Stimulated activated CD8-positive, alpha-beta memory T cell treated with anti-CD3 and anti-CD28 coated beads, Interleukin-7, amount 100 ng/mL, for 24 hours (primary cell): Measurements from ENCODE around the gene NME1.
"Not testable (repeated sequence)": the region's sequence is repeated elsewhere in the genome, so short reads cannot be mapped to it uniquely, and the experiment has no call there.

Experiments used
- DNase-seq: peaks from one replicate; pipeline ENCODE4 v3.0.0-alpha.2; 2020; ENCODE audit warnings: low read depth

The NME1 gene

DNA sequence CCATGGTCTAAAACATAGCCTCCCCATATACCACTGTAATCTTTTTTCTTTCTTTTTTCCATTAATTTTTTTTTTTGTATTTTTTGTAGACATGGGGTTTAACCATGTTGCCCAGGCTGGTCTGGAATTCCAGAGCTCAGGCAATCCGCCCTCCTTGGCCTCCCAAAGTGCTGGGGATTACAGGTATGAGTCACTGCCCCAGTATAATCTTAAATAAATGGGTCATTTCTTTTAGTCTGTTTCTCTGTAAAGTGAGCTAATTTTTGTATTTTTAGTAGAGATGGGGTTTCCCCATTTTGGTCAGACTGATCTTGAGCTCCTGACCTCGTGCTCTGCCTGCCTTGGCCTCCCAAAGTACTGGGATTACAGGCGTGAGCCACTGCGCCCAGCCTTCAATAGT lies 5.7 kb upstream of the NME1 start:
- DNase-seq = no peak

DNA sequence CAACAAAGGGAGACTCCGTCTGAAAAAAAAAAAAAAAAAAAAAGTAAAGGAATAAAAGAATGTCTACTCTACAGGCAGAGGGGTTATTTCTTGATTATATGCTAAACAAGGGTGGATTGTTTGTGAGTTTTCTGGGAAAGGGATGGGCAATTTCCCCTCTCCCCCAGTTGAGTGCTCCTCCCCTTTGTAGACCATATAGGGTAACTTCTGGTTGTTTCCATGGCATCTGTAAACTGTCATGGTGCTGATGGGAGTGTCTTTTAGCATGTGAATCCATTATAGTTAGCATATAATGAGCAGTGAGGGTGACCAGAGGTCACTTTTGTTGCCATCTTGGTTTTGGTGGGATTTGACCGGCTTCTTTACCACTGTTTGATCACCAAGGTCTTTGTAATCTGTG lies 4.2 kb upstream of the NME1 start:
- no peak for DNase-seq

DNA sequence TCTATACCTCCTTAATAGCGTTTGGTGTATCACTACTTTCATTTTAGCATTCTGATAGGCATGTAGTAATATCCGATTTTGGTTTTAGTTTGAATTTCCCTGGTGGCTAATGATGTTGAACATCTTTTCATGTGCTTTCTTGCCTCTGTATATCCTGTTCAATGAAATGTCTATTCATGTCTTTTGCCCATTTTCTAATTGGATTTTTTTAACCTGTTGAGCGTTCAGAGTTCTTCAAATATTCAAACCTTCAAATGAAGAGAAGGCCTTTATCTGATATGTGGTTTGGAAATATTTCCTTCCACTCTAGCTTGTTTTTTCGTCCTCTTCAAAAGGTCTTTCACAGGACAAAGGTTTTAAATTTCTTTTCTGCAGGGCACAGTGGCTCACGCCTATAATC lies 2.4 kb upstream of the NME1 start:
- DNase-seq = no peak

DNA sequence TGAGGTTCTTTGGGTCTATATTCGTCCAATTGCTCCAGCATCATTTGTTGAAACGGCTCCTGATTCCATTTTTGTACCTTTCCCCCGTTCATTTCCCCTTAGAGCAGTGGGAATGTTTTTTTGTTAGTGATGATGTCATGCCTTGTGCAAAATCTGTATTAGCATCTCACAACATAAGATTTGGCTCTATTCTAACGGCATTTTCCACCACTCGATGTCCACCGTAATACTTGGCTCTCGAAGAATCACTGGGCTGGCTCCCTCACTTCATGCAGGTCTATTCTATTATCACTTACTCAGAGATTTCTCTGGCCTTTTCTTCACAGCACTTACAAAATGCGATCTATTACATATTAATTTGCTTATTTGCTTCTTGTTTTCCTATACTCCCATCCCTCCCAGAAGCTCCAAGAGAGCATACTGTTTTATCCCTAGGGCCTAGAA lies 571 bp upstream of the NME1 start:
- DNase-seq = no peak

DNA sequence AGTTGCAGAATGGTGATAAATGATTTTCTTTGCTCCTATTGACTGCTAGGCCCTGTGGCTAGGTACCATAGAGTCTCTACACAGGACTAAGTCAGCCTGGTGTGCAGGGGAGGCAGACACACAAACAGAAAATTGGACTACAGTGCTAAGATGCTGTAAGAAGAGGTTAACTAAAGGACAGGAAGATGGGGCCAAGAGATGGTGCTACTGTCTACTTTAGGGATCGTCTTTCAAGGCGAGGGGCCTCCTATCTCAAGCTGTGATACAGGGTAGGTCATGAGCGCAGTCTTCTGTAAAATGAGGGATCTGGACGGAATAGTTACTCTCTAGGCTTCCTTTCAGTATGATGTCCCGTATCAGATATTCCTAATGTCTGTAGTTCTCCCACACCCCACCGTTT lies 817 bp downstream of the NME1 start:
- DNase-seq = no peak

DNA sequence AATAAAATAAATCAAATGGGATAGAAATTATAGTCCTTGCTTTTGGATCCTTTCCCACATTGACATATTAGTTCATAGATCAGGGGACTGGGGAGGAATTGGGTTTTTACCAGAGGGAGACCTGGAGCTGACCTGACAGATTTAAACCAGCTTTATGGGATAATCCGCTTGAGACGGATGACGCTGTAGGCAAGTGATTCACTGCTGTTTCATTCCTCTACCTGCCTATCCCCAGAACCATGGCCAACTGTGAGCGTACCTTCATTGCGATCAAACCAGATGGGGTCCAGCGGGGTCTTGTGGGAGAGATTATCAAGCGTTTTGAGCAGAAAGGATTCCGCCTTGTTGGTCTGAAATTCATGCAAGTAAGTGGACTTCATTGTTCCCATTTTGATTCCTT lies 2.1 kb downstream of the NME1 start:
- no peak for DNase-seq

DNA sequence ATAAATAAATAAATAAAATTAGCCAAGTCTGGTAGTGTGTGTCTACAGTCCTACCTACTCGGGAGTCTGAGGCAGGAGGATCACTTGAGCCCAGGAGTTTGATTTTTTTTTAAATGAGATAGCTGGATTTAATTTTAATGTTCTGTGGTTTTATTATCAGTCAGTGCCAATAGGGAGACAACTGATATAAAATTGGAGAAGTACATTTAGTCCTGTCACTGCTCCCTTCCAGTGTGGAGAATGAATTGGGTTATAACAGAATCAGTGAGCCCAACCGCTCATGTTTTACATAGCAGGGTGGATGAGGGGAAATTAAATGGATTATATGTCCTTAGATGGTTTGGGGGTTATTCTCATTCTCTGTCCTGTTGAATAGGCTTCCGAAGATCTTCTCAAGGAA lies 6.2 kb downstream of the NME1 start:
- no peak for DNase-seq

DNA sequence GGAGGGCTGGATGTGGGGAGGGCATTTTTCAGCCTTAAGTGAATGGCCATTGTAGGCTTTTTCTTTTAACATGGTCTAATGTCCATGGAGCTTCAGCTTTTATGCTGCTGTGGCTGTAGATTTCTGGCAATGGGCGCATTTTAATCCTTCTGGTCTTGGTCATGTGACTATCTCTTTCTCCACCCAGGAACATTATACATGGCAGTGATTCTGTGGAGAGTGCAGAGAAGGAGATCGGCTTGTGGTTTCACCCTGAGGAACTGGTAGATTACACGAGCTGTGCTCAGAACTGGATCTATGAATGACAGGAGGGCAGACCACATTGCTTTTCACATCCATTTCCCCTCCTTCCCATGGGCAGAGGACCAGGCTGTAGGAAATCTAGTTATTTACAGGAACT lies 8.2 kb downstream of the NME1 start:
- no peak for DNase-seq

DNA sequence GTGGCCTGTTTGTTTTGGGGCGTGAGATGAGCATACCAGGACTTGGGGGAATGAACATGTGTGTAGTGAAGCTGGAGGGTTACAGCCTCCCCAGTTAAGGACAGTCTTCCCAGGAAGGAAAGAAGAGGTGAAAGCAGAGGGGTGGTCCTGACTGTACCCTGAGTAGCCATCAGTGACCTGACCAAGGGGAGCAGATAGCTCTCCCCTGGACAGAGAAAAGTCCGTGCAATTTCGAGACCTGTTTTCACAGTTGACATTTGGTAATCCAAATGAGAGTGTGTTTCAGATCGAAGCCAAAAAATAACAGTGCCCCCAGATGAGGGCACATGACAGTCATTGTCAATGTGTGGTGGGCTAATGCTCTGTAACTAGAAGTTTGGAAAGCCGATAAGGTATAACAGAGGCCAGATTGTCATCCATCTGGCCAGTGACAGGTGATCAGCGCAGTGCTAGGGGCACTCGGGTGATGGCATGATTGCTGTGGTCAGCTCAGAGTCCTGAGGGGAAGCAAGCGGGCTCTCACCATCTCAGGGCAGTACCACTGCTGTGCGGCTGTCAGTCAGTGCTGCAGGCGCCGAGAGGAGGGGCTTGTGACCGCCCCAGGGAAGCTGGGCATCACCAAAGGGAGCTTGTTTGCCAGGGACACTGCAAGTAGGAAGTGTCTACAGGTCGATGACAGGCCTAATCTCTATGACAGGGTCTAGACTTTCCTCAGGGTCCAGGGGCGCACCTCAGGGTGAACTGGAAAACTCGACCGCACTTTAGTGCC lies 11.7 kb downstream of the NME1 start:
- no peak for DNase-seq

DNA sequence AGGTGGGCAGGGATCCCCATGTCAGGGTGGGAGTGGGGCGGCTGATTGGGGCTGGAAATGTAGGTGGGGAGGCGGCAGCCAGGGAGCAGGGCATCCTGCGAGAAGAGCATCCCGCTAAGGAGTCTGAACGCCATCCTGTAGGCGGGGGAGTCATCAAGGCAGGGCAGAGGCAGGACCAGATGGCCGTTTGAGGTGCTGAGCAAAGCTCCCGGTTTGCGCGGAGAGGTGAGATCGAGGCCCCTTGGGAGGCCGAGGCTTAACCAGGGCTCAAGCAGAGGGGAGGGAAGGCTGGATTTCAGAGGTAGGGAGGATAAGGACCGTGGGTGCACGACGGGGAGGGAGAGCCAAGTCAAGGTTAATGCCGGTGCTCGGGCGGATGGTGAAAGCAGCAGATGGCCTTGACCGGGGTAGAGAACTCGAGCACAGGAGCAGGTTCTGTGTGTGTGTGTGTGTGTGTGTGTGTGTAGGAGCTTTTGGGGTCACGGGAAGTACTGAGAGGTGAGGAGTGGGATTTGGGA lies 12.4 kb downstream of the NME1 start:
- DNase-seq = no peak

DNA sequence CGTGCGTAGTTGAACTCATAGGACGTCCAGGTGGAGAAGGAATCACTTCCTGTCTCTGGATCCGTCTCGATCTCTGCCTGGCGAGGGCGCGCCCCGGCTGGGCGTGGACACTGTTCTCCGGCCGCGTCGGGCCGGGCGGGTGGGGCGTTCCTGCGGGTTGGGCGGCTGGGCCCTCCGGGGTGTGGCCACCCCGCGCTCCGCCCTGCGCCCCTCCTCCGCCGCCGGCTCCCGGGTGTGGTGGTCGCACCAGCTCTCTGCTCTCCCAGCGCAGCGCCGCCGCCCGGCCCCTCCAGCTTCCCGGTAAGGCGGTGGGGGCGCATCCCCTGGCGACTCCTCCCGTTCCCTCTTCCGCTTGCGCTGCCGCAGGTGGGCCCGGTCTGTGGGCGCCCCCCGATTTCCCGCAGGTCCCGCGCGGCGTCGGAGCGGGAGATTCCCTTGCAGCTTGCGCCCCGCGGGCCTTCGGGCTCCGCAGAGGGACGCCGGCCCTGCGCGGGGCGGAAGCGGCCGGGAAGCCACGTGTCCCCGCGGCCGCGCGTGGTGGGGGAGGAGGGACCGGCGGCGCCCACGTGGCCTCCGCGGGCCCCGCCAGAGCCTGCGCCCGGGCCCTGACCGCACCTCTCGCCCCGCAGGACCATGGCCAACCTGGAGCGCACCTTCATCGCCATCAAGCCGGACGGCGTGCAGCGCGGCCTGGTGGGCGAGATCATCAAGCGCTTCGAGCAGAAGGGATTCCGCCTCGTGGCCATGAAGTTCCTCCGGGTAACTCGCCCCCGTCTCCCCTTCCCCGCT lies 13.0 kb downstream of the NME1 start, which contains the start of gene NME2:
Gene NME2 (plus strand): TSS at position 214 of the 789 bp plus-strand sequence. CDS start 420 bp downstream, at position 634.
- peak; percentile 53 for DNase-seq

DNA sequence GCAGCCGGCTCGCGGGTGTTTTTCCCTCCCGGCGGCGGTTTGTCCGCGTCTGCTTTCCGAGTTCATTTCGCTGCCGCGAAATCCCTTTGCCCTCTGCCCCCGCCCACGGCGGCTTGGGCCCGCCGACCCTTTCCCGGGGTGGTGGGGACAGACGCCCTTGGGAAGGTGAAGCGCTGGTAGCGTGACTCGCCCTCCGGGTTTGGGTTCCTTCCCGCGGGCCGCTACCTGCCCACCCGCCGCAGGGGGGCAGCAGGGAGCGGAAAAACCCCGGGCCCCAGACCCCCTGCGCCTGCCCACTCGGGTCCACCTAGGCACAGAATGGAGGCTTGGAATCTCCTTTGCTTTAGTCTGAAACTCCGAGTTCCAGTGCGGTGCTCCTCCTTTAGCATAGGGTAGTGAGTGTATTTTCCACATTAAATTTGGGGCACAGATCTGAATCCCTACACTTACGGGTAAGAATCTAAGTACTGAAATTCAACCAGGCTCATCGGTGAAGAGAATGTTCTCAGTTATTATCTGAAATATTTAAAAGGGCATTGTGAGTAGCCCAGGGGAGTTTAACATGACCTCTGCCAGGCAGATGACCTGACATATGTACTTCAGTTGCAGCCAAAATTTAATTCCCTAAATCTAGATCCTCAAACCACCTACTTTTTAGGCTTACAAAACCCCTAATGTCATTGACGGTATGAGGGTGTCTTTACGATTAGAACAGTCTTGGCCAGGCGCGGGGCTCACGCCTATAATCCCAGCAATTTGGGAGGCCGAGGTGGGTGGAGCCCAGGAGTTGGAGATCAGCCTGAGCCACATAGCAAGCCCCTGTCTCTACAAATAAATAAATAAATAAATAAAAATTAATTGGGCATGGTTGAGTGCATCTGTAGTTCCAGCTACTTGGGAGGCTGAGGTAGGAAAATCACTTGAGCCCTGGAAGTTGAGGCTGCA lies 13.9 kb downstream of the NME1 start:
- DNase-seq = peak; percentile 62

DNA sequence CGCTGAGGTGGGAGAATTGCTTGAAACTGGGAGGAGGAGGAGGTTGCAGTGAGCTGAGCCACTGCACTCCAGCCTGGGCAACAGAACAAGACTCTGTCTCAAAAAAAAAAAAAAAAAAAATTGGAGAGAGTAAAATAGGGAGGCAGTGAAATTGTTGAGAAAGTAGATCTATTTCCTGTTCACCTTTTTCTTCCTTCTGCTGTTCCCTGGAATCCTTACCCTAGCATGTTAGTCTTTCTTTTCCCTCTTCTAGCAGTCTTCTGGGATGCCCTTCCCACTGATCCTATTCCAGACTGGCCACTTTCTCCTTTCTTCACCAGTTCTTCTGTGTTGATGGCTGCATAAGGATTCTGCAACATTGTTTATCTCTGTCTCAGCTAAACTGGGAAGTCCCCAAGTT lies 16.0 kb downstream of the NME1 start:
- DNase-seq = no peak

DNA sequence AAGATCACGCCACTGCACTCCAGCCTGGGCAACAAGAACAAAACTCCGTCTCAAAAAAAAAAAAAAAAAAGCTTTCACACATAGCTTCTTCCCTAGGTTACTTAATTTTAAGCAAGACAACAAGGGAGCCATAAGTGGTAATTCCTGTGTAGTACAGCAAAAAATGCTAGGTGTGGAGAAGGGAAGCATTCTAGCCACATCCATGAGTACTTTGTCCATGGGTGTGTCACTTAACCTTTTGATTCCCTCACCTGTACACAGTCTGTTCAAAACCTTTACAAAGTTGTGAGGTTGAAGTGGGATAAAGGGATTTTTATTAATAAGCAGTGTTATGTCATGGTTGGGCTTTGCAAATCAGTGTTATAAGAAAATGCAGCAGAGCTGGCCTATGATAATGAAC lies 17.4 kb downstream of the NME1 start:
- no peak for DNase-seq

DNA sequence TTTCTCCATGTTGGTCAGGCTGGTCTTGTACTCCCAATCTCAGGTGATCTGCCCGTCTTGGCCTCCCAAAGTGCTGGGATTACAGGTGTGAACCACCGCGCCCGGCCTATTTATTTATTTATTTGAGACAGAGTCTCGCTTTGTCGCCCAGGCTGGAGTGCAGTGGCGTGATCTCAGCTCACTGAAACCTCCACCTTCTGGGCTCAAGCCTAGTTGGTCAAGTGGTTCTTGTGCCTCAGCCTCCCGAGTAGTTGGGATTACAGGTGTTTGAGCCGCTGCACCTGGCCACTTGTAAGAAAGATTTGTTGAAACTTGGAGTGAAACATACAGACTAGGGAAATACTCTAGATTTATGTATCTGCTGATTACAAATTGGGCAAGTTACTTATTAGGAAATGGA lies 18.7 kb downstream of the NME1 start:
- not testable (repeated sequence) for DNase-seq

DNA sequence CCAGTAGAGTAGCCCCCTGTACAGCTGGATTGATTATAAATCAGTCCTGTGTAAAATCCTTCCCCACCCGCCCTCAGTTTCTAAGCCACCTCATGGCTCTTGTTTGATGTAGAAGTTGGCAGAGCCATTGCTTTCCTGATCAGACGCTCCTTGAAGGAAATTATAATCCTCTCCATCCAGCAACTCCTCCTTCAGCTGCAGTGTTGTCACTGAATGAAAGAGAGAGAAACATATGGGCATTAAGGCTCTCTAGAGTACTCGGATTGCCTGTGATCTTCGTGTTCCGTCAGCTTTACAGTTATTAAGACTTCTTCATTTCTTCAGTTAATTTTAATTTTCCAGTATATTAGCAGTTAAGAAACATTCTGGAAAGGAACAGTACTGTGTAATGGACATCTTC lies 27.1 kb downstream of the NME1 start:
- no peak for DNase-seq

DNA sequence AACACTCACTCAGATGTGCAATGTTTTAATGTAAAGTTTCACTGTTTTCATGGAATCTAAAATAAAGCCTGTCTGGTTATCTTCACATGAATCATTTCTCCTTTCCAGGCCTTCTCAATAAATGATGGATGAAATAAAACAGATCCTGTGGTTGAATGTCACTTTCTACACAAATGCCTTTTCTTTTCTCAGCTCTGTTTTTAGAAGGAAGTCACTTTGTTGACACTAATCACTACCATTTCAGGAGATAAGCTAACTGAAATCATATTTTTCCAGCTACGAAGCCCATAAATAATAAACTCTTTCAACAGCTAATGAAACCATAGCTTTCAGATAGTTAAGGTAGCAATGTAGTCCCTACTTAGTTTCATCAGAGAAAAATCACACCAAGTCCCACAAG lies 30.8 kb downstream of the NME1 start:
- DNase-seq = no peak

DNA sequence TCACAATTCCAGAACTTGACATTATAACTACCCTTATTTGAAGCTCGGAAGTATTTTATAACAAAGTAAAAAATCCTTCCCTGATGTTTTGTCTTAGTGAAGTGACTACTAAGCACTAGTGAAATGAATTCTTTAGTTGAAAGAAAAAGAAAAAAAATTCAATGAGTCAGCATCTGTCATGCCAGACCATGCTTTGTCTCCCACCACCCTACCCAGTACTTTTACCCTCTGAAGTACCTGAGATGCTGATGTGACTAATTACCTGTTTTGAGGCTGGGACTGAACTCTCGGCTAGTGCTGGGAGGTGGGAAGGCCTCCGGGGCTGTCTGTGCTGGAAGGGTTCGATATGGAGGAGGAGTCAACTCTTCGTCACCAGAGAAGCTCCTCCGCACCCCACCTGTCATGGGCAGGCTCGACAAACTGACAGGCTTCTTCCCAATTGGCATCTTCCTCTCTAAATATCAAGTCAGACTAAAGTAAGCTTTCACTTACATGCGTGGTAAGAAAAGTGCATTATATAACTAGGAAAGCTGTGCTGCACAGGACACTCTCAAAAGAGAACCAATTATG lies 32.5 kb downstream of the NME1 start:
- no peak for DNase-seq

DNA sequence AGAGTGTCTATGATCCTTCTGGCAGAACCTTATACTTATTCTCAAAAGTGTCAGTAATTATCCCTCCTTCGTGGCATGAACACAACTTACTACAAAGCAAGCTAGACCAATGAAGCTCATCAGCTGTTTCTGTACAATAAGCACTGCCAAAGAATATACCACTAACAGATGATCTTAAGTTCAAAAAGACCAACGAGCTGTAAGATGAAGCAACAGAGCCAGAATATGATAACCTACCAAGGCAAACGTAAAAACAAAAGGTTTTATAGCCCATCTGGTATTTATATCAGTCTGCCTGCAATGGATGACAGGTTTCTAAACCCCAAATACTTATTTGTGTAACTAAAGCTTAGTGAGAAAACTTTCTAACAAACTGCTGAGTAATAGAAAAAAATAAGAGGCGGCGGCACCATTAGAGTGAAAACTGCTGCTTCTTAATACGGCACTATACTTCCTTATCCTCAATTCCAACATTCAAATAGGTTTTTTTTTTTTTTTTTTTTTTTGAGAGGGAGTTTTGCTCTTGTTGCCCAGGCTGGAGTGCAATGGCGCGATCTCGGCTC lies 35.0 kb downstream of the NME1 start:
- DNase-seq = no peak

DNA sequence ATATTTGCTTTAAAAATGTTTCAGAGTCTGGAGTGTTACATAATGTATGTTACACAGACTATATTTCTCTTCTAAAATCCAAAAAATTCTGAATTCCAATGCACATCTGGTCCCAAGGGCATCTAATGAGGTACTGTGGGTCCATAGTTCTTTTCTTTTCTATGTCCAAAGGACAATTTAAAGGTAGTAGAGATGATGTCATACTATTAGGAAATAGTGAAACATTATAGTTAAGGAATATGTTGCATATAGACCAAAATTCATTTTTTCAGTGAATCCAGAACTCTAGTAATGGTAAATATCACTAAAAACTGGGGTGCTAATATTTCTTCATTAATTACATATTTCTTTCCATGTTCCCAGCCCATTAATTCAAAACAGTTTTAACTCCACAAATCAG lies 35.8 kb downstream of the NME1 start:
- DNase-seq = no peak

DNA sequence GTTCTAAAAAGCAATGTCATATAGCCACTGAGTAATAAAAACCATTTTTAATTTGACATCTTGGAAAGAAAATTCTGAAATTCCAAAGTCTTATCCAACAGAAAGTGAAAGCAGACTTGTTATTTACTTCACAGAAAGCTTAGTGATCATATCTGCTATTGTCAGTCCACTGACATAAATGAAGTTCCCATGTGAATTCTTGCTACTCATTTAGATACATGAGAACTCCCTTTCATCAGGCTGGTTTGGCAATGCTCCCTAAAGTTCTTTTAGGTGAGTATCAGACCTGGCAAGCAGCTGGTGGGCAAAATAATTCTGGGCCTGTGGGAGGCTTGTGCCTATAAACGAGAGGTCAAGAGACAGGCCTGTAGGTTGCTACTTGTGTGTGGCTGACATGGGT lies 36.3 kb downstream of the NME1 start:
- no peak for DNase-seq
